SU-DHL-6 (cell line): Measurements from ENCODE around the gene VTCN1.

Source experiments
- EZH2phosphoT487 ChIP-seq: fragments of 200-600 bp; sonication (generic), shearing (Covaris generic); conservative IDR thresholded peaks from 2 replicates; pipeline ENCODE4 v1.6.1; 2018; ENCODE audit warnings: mild to moderate bottlenecking, antibody characterized with exemption, low read length, moderate library complexity, mixed read lengths
- TF ChIP-seq, protein P1 (sequence below): fragments of 200-600 bp; sonication (generic); IDR thresholded peaks from one replicate; pipeline ENCODE4 v1.5.1; 2017; ENCODE audit warnings: antibody characterized with exemption, mild to moderate bottlenecking, low read length, moderate library complexity; ENCODE audit not compliant: insufficient read depth, poor library complexity, severe bottlenecking

- TF ChIP-seq, protein P1, sequence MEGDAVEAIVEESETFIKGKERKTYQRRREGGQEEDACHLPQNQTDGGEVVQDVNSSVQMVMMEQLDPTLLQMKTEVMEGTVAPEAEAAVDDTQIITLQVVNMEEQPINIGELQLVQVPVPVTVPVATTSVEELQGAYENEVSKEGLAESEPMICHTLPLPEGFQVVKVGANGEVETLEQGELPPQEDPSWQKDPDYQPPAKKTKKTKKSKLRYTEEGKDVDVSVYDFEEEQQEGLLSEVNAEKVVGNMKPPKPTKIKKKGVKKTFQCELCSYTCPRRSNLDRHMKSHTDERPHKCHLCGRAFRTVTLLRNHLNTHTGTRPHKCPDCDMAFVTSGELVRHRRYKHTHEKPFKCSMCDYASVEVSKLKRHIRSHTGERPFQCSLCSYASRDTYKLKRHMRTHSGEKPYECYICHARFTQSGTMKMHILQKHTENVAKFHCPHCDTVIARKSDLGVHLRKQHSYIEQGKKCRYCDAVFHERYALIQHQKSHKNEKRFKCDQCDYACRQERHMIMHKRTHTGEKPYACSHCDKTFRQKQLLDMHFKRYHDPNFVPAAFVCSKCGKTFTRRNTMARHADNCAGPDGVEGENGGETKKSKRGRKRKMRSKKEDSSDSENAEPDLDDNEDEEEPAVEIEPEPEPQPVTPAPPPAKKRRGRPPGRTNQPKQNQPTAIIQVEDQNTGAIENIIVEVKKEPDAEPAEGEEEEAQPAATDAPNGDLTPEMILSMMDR, result no peak
- TF ChIP-seq EZH2phosphoT487, result no peak
Measured at GRCh38 chr1:117143871-117144270, 66.9 kb downstream of the VTCN1 start.
